Activated T-cell treated with anti-CD3 and anti-CD28 coated beads, Interleukin-2, amount 50 U/mL, for 72 hours (primary cell): Measurements from ENCODE around the gene PAIP2. TPM values are rescaled to one million over a fixed set of nuclear protein-coding genes. Genes with fewer than 3 reads are reported as not detected.
A peak's percentile ranks its signal among the peaks of the same experiment; 100 is the strongest.

ENCODE experiments used
- ATAC-seq, 2 donors: fragments of 150-1000 bp; cut with Tn5 transposase; replicated peaks in 1 of 2; 2 replicates each; pipeline ENCODE4 v1.10.0; 2021; ENCODE audit warnings: moderate library complexity in 2 of 2, mild to moderate bottlenecking in 1 of 2
- DNase-seq, 2 donors: peaks; one replicate each; pipeline ENCODE4 v3.0.0; 2021 to 2022; ENCODE audit warnings: mixed read lengths in 1 of 2
- H3K27ac Mint-ChIP-seq: one replicate; pipeline ENCODE4 v1.8.0; 2022; ENCODE audit warnings: mild to moderate bottlenecking, moderate library complexity, mixed read lengths
- H3K27me3 Mint-ChIP-seq: one replicate; pipeline ENCODE4 v1.8.0; 2022; ENCODE audit warnings: low read depth, mixed read lengths
- H3K36me3 Mint-ChIP-seq, 2 donors: one replicate each; pipeline ENCODE4 v1.8.0; 2022; ENCODE audit warnings: mixed read lengths in 2 of 2, mild to moderate bottlenecking in 1 of 2; ENCODE audit not compliant: insufficient read depth in 2 of 2
- H3K4me1 Mint-ChIP-seq: one replicate; pipeline ENCODE4 v1.8.0; 2022; ENCODE audit warnings: low read depth, mixed read lengths
- H3K4me3 Mint-ChIP-seq, 2 donors: one replicate each; pipeline ENCODE4 v1.8.0; 2022; ENCODE audit warnings: mild to moderate bottlenecking in 2 of 2, mixed read lengths in 2 of 2, moderate library complexity in 2 of 2
- H3K9me3 Mint-ChIP-seq, 2 donors: one replicate each; pipeline ENCODE4 v1.8.0; 2022; ENCODE audit warnings: mixed read lengths in 2 of 2
- total RNA-seq, 2 donors: library from RNA; stranded (reverse); gene quantifications; one replicate each; pipeline ENCODE4 v1.2.3, GENCODE V29; 2022

Gene PAIP2
- total RNA-seq, 2 donors from 2014 or later: 141 to 144 TPM

- peak; percentile 76 to 78 for ATAC-seq
- H3K36me3 Mint-ChIP-seq: peaks cover 5 to 8% of the 10 kb centered on the region in 2 donors
- no peaks in the 10 kb centered on the region for H3K9me3 Mint-ChIP-seq
- peak overlapping the region; percentile 97 to 98 for H3K4me3 Mint-ChIP-seq
- peak; percentile 94 for DNase-seq
- peaks cover 74% of the 10 kb centered on the region for H3K4me1 Mint-ChIP-seq
- H3K27me3 Mint-ChIP-seq: no peaks in the 10 kb centered on the region
- H3K27ac Mint-ChIP-seq: peak overlapping the region; percentile 94
Observed at GRCh38 chr5:139392678-139393496, 51.2 kb downstream of the PAIP2 start.

- Mint-ChIP-seq H3K4me1 (peaks cover 67% of the 10 kb centered on the region), H3K9me3 (no peaks in the 10 kb centered on the region), H3K27ac (peak overlapping the region; percentile 94), H3K4me3 (peak overlapping the region; percentile 97 to 98), H3K27me3 (no peaks in the 10 kb centered on the region), H3K36me3 (peaks cover 5 to 8% of the 10 kb centered on the region in 2 donors)
- ATAC-seq (no peak), DNase-seq (peak in 1 of 2 donors; percentile 26)
Observed at GRCh38 chr5:139393497-139394122, 52.0 kb downstream of the PAIP2 start.

GRCh38 chr5:139394123-139394653, 52.5 kb downstream of the PAIP2 start:
- peak; percentile 5 to 14 for ATAC-seq

GRCh38 chr5:139394654-139395566, 53.3 kb downstream of the PAIP2 start, which contains the start of gene PROB1:
Gene PROB1, minus strand, starts transcription at chr5:139395104. Its CDS starts 23 bp downstream, at chr5:139395081.
- Mint-ChIP-seq H3K36me3 (peaks cover 5 to 8% of the 10 kb centered on the region in 2 donors), H3K27ac (no peak within 1 kb of the TSS), H3K4me3 (peak within 1 kb of the TSS; percentile 97 to 98), H3K9me3 (no peaks in the 10 kb centered on the region), H3K4me1 (peaks cover 68% of the 10 kb centered on the region), H3K27me3 (no peaks in the 10 kb centered on the region)
- ATAC-seq (no peak), DNase-seq (no peak)

More at GRCh38 chr5:139394123-139394653, 52.5 kb downstream of the PAIP2 start:
- Mint-ChIP-seq H3K27me3 (no peaks in the 10 kb centered on the region), H3K4me3 (peak overlapping the region; percentile 97 to 98), H3K9me3 (no peaks in the 10 kb centered on the region), H3K36me3 (peaks cover 5 to 8% of the 10 kb centered on the region in 2 donors), H3K4me1 (peaks cover 68% of the 10 kb centered on the region), H3K27ac (no peak overlapping the region)
- DNase-seq: peak; percentile 79 to 84

GRCh38 chr5:139395844-139396640, 54.4 kb downstream of the PAIP2 start:
- peaks cover 60% of the 10 kb centered on the region for H3K4me1 Mint-ChIP-seq
- peaks cover 5 to 8% of the 10 kb centered on the region in 2 donors for H3K36me3 Mint-ChIP-seq
- H3K27ac Mint-ChIP-seq: no peak overlapping the region
- peak overlapping the region; percentile 75 to 78 for H3K4me3 Mint-ChIP-seq
- ATAC-seq (no peak), DNase-seq (no peak)
- H3K27me3 Mint-ChIP-seq: no peaks in the 10 kb centered on the region
- H3K9me3 Mint-ChIP-seq: no peaks in the 10 kb centered on the region

GRCh38 chr5:139396691-139397090, 55.0 kb downstream of the PAIP2 start:
- Mint-ChIP-seq H3K27me3 (no peaks in the 10 kb centered on the region), H3K36me3 (peaks cover 5 to 6% of the 10 kb centered on the region in 2 donors), H3K27ac (no peak overlapping the region), H3K4me3 (peak overlapping the region in 1 of 2 donors; percentile 75), H3K9me3 (no peaks in the 10 kb centered on the region), H3K4me1 (peaks cover 53% of the 10 kb centered on the region)
- ATAC-seq: no peak
- no peak for DNase-seq

- H3K4me3 Mint-ChIP-seq: no peak overlapping the region
- no peak for DNase-seq
- H3K27me3 Mint-ChIP-seq: no peaks in the 10 kb centered on the region
- peak overlapping the region; percentile 16 for H3K27ac Mint-ChIP-seq
- ATAC-seq: no peak
- peaks cover 56% of the 10 kb centered on the region for H3K4me1 Mint-ChIP-seq
- no peaks in the 10 kb centered on the region for H3K9me3 Mint-ChIP-seq
- peaks cover 3 to 6% of the 10 kb centered on the region in 2 donors for H3K36me3 Mint-ChIP-seq
Observed at GRCh38 chr5:139397921-139398320, 56.3 kb downstream of the PAIP2 start.

GRCh38 chr5:139399501-139400121, 58.0 kb downstream of the PAIP2 start:
- peak in 1 of 2 donors; percentile 39 for DNase-seq
- peaks cover 62% of the 10 kb centered on the region for H3K4me1 Mint-ChIP-seq
- no peak for ATAC-seq

GRCh38 chr5:139401546-139401945, 59.9 kb downstream of the PAIP2 start:
- H3K4me1 Mint-ChIP-seq: peaks cover 51% of the 10 kb centered on the region

More at GRCh38 chr5:139399501-139400121, 58.0 kb downstream of the PAIP2 start:
- peaks cover 0 to 6% of the 10 kb centered on the region in 2 donors for H3K36me3 Mint-ChIP-seq
- H3K4me3 Mint-ChIP-seq: peak overlapping the region; percentile 15 to 43
- H3K27ac Mint-ChIP-seq: peak overlapping the region; percentile 10
- no peaks in the 10 kb centered on the region for H3K27me3 Mint-ChIP-seq
- H3K9me3 Mint-ChIP-seq: no peaks in the 10 kb centered on the region

GRCh38 chr5:139402561-139403158, 61.0 kb downstream of the PAIP2 start:
- Mint-ChIP-seq H3K27ac (peak overlapping the region; percentile 97), H3K4me3 (peak overlapping the region; percentile 83 to 89)

More at GRCh38 chr5:139401546-139401945, 59.9 kb downstream of the PAIP2 start:
- H3K9me3 Mint-ChIP-seq: no peaks in the 10 kb centered on the region
- ATAC-seq (no peak), DNase-seq (no peak)
- no peaks in the 10 kb centered on the region for H3K27me3 Mint-ChIP-seq
- H3K27ac Mint-ChIP-seq: no peak overlapping the region
- no peak overlapping the region for H3K4me3 Mint-ChIP-seq
- H3K36me3 Mint-ChIP-seq: peaks cover 0 to 4% of the 10 kb centered on the region in 2 donors

GRCh38 chr5:139403418-139403786, 61.7 kb downstream of the PAIP2 start:
- peak overlapping the region; percentile 83 to 89 for H3K4me3 Mint-ChIP-seq
- H3K36me3 Mint-ChIP-seq: peaks cover 0 to 1% of the 10 kb centered on the region in 2 donors
- no peaks in the 10 kb centered on the region for H3K27me3 Mint-ChIP-seq
- H3K27ac Mint-ChIP-seq: peak overlapping the region; percentile 97
- ATAC-seq: no peak
- peaks cover 52% of the 10 kb centered on the region for H3K4me1 Mint-ChIP-seq
- no peak for DNase-seq
- H3K9me3 Mint-ChIP-seq: no peaks in the 10 kb centered on the region

More at GRCh38 chr5:139402561-139403158, 61.0 kb downstream of the PAIP2 start:
- peaks cover 47% of the 10 kb centered on the region for H3K4me1 Mint-ChIP-seq
- no peaks in the 10 kb centered on the region for H3K36me3 Mint-ChIP-seq
- no peak for ATAC-seq
- no peaks in the 10 kb centered on the region for H3K27me3 Mint-ChIP-seq
- H3K9me3 Mint-ChIP-seq: no peaks in the 10 kb centered on the region
- DNase-seq: no peak
